ENCODE results near the gene MAP3K13. TPM values are rescaled to one million over a fixed set of nuclear protein-coding genes. Genes with fewer than 3 reads are reported as not detected.

MAP3K13 gene
- total and polyA plus RNA-seq, 2 of the 13 experiments (the other 11 are each of a cell fraction or from before 2014, with no cell fraction given): 24.2 to 26.5 TPM

DNA sequence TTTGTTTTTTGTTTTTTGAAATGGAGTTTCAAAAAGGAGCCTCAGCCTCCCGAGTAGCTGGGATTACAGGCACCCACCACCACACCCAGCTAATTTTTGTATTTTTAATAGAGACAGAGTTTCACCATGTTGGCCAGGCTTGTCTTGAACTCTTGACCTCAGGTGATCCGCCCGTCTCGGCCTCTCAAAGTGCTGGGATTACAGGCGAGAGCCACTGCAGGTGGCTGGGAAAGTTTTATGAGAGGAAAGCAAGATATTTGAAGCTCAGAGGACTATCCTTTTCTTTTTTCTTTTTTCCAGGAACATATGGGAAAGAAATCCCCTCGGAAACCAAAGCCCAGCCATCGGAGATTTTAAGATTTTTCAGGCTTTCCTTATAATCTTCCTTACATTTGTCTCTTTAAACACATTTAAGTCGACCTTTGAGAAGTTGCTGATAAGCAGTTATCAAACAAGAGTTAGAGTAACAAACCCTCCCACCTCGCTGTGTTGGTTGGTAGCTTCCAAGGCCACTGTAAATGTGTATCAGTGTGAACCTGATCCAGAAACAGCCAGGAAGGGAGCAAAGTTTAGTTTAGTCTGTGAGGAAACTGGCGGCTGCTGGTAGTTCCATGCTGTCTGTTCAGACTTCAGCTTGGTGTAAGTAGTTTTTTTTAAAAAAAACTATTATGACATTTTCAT lies 34.5 kb upstream of the MAP3K13 start (continued):
- TF ChIP-seq LRRFIP1 (CRISPR knock-in tag; conservative IDR thresholded peaks at IDR 0.05) (no peak), ZEB1 (IDR thresholded peaks at IDR 0.05; ENCODE audit: insufficient replicate concordance, low read depth) (peak; percentile 15), ZNF883 (CRISPR knock-in tag; IDR thresholded peaks at IDR 0.05; ENCODE audit: not compliant biosample characterization) (no peak), ATRX (CRISPR knock-in tag; IDR thresholded peaks at IDR 0.05; ENCODE audit: borderline replicate concordance) (no peak), ZNF839 (CRISPR knock-in tag; IDR thresholded peaks at IDR 0.05; ENCODE audit: borderline replicate concordance) (no peak), ZBTB42 (CRISPR knock-in tag; IDR thresholded peaks at IDR 0.05) (no peak), ZNF207 (IDR thresholded peaks at IDR 0.05; ENCODE audit: borderline replicate concordance) (no peak), KLF9 (CRISPR knock-in tag; IDR thresholded peaks at IDR 0.05; ENCODE audit: low read depth) (peak; percentile 79; the same call in 1 of the 2 replicates), POLR2AphosphoS5 (IDR thresholded peaks at IDR 0.05; ENCODE audit: low read depth, low read length) (peak; percentile 97), SNAI1 (CRISPR knock-in tag; IDR thresholded peaks at IDR 0.05; ENCODE audit: borderline replicate concordance) (no peak), ZFAT (CRISPR knock-in tag; conservative IDR thresholded peaks at IDR 0.05) (no peak), TFDP2 (CRISPR knock-in tag; IDR thresholded peaks at IDR 0.05) (0 out of 2 replicates have a peak, but pooled peaks have one; percentile 36), ZMYM4 (CRISPR knock-in tag; IDR thresholded peaks at IDR 0.05) (peak; percentile 71), GATAD2A (CRISPR knock-in tag; IDR thresholded peaks at IDR 0.05) (peak; percentile 78), SIX4 (CRISPR knock-in tag; IDR thresholded peaks at IDR 0.05) (peak; percentile 92), MEF2D (CRISPR knock-in tag; IDR thresholded peaks at IDR 0.05) (no peak), ZNF713 (CRISPR knock-in tag; IDR thresholded peaks at IDR 0.05) (no peak), ZSCAN12 (CRISPR knock-in tag; IDR thresholded peaks at IDR 0.05) (no peak), RBM22 (optimal IDR thresholded peaks at IDR 0.05; ENCODE audit: low read length) (no peak), ZNF781 (CRISPR knock-in tag; IDR thresholded peaks at IDR 0.05; ENCODE audit: borderline replicate concordance, not compliant biosample characterization) (no peak), ZFP90 (CRISPR knock-in tag; IDR thresholded peaks at IDR 0.05; ENCODE audit: borderline replicate concordance) (no peak), JUN (CRISPR knock-in tag; IDR thresholded peaks at IDR 0.05) (no peak), ZNF225 (CRISPR knock-in tag; IDR thresholded peaks at IDR 0.05) (no peak), ZNF770 (CRISPR knock-in tag; IDR thresholded peaks at IDR 0.05) (no peak)
- TF ChIP-seq, protein P1, sequence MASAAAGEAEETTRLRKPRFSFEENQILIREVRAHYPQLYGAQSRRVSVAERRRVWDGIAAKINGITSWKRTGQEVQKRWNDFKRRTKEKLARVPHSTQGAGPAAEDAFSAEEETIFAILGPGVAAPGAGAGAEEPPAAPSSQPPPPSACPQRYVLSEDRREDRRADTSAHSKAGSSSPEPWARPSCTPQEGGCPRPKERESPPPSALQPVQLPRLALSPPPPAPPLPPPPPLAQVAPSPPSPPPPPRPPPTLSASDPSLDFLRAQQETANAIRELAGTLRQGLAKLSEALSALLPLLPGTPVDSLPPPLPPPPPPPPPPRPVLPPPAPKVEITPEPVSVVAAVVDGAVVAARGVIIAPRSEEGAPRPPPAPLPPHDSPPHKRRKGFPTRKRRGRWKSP (CRISPR knock-in tag; IDR thresholded peaks at IDR 0.05): no peak

All from HepG2 (cell line).